GM23338 (cell line): ENCODE data around the gene ZGPAT. TPM values are rescaled to one million over a fixed set of nuclear protein-coding genes. Genes with fewer than 3 reads are reported as not detected.

Source experiments
- ATAC-seq: fragments of 200-7000 bp; cut with Tn5 transposase; 3 replicates; pipeline ENCODE4 v1.9.1; 2020
- DNase-seq: peaks from one replicate; pipeline ENCODE4 v3.0.0-alpha.2; 2015; ENCODE audit warnings: low spot score
- H2AFZ ChIP-seq: fragments of 200-600 bp; sonication (generic); 2 replicates; pipeline ENCODE4 v1.8.0; 2016; ENCODE audit warnings: antibody characterized with exemption, mild to moderate bottlenecking, moderate library complexity
- H3F3A ChIP-seq: fragments of 200-600 bp; sonication (generic); replicated peaks from 2 replicates; pipeline ENCODE4 v1.8.0; 2017; ENCODE audit warnings: antibody characterized with exemption, mixed run types, low read depth
- H3K27ac ChIP-seq: fragments of 200-600 bp; sonication (generic); 2 replicates; pipeline ENCODE4 v1.6.1; 2016; ENCODE audit warnings: low read depth
- H3K27me3 ChIP-seq: fragments of 200-600 bp; sonication (generic); 2 replicates; pipeline ENCODE4 v1.8.0; 2016; ENCODE audit warnings: mild to moderate bottlenecking, mixed run types, moderate library complexity; ENCODE audit not compliant: insufficient read depth
- H3K36me3 ChIP-seq: fragments of 200-600 bp; sonication (generic); 2 replicates; pipeline ENCODE4 v1.8.0; 2016; ENCODE audit warnings: mild to moderate bottlenecking; ENCODE audit not compliant: insufficient read depth
- H3K4me1 ChIP-seq: fragments of 200-600 bp; sonication (generic); 2 replicates; pipeline ENCODE4 v1.8.0; 2016; ENCODE audit warnings: mild to moderate bottlenecking, moderate library complexity; ENCODE audit not compliant: insufficient read depth
- H3K4me2 ChIP-seq: fragments of 200-600 bp; sonication (generic); 2 replicates; pipeline ENCODE4 v1.7.1; 2017; ENCODE audit warnings: mixed run types
- H3K4me3 ChIP-seq: fragments of 200-600 bp; sonication (generic); 2 replicates; pipeline ENCODE4 v1.6.1; 2016; ENCODE audit warnings: mixed run types
- H3K79me2 ChIP-seq: fragments of 200-600 bp; sonication (generic); replicated peaks from 2 replicates; pipeline ENCODE4 v1.8.0; 2017; ENCODE audit warnings: mild to moderate bottlenecking; ENCODE audit not compliant: insufficient read depth
- H3K9me2 ChIP-seq: fragments of 200-600 bp; sonication (generic); 2 replicates; pipeline ENCODE4 v1.8.0; 2017; ENCODE audit not compliant: insufficient read depth
- H4K20me1 ChIP-seq: fragments of 200-600 bp; sonication (generic); replicated peaks from 2 replicates; pipeline ENCODE4 v1.8.0; 2017; ENCODE audit warnings: mild to moderate bottlenecking; ENCODE audit not compliant: insufficient read depth
- H3K27ac Mint-ChIP-seq: 2 replicates; pipeline ENCODE4 v1.8.0; 2020; ENCODE audit warnings: inconsistent platforms, mild to moderate bottlenecking, moderate library complexity, mixed read lengths
- H3K27me3 Mint-ChIP-seq: 3 replicates; pipeline ENCODE4 v1.8.0; 2022; ENCODE audit warnings: low read depth, mild to moderate bottlenecking, moderate library complexity, mixed read lengths, inconsistent platforms; ENCODE audit not compliant: insufficient read depth, poor library complexity
- H3K36me3 Mint-ChIP-seq: 3 replicates; pipeline ENCODE4 v1.8.0; 2021; ENCODE audit warnings: low read depth, mild to moderate bottlenecking, inconsistent platforms, moderate library complexity, mixed read lengths
- H3K4me1 Mint-ChIP-seq: 3 replicates; pipeline ENCODE4 v1.8.0; 2020; ENCODE audit warnings: mild to moderate bottlenecking, inconsistent platforms, mixed read lengths
- H3K4me3 Mint-ChIP-seq: 3 replicates; pipeline ENCODE4 v1.8.0; 2021; ENCODE audit warnings: moderate library complexity, mild to moderate bottlenecking, inconsistent platforms, mixed read lengths
- H3K9me3 Mint-ChIP-seq: 3 replicates; pipeline ENCODE4 v1.8.0; 2020; ENCODE audit warnings: moderate library complexity, mild to moderate bottlenecking, inconsistent platforms, mixed read lengths
- EZH2 ChIP-seq: fragments of 200-600 bp; sonication (generic); IDR thresholded peaks from one replicate; pipeline ENCODE4 v1.8.0; 2017; ENCODE audit warnings: antibody characterized with exemption, mild to moderate bottlenecking, low read depth; ENCODE audit not compliant: unreplicated experiment
- EZH2phosphoT487 ChIP-seq: fragments of 200-600 bp; sonication (generic); IDR thresholded peaks from one replicate; pipeline ENCODE4 v1.8.1; 2018; ENCODE audit warnings: antibody characterized with exemption; ENCODE audit not compliant: unreplicated experiment
- JUNB ChIP-seq: IDR thresholded peaks from one replicate; pipeline ENCODE4 v1.6.1; 2016; ENCODE audit warnings: antibody characterized with exemption; ENCODE audit not compliant: unreplicated experiment
- NANOG ChIP-seq: IDR thresholded peaks from 2 replicates; pipeline ENCODE4 v1.6.1; 2016; ENCODE audit warnings: antibody characterized with exemption, borderline replicate concordance
- STAT1 ChIP-seq: IDR thresholded peaks from one replicate; pipeline ENCODE4 v1.6.1; 2016; ENCODE audit warnings: antibody characterized with exemption; ENCODE audit not compliant: unreplicated experiment
- ZNF331 ChIP-seq: fragments of 250-450 bp; sonication (Bioruptor Pico); IDR thresholded peaks from 2 replicates; pipeline ENCODE4 v1.5.0; 2020; ENCODE audit warnings: low read depth, mild to moderate bottlenecking, moderate library complexity
- polyA plus RNA-seq: library from polyadenylated mRNA; unstranded; fragments of >200 nt; fragmentation: Nextera tagmentation; extraction: Ambion mirVana; gene quantifications from 2 replicates; pipeline ENCODE4 v1.2.1, GENCODE V29; 2016
- total RNA-seq: library from RNA; depleted of rRNA; stranded (reverse); fragments of >200 nt; shearing (Covaris generic); gene quantifications from 2 replicates; pipeline ENCODE4 v1.2.3, GENCODE V29; 2014
- TF ChIP-seq, protein P1 (sequence below): IDR thresholded peaks from one replicate; pipeline ENCODE4 v1.6.1; 2018; ENCODE audit warnings: antibody characterized with exemption; ENCODE audit not compliant: unreplicated experiment
- TF ChIP-seq, protein P2 (sequence below): fragments of 250-450 bp; sonication (Bioruptor Pico); IDR thresholded peaks from 2 replicates; pipeline ENCODE4 v1.5.0; 2020; ENCODE audit warnings: mild to moderate bottlenecking, moderate library complexity
- TF ChIP-seq, protein P3 (sequence below): IDR thresholded peaks from 2 replicates; pipeline ENCODE4 v1.6.1; 2016; ENCODE audit warnings: antibody characterized with exemption

ZGPAT gene
- total and polyA plus RNA-seq, 2 experiments from 2014 or later: 25.0 to 39.2 TPM

DNA sequence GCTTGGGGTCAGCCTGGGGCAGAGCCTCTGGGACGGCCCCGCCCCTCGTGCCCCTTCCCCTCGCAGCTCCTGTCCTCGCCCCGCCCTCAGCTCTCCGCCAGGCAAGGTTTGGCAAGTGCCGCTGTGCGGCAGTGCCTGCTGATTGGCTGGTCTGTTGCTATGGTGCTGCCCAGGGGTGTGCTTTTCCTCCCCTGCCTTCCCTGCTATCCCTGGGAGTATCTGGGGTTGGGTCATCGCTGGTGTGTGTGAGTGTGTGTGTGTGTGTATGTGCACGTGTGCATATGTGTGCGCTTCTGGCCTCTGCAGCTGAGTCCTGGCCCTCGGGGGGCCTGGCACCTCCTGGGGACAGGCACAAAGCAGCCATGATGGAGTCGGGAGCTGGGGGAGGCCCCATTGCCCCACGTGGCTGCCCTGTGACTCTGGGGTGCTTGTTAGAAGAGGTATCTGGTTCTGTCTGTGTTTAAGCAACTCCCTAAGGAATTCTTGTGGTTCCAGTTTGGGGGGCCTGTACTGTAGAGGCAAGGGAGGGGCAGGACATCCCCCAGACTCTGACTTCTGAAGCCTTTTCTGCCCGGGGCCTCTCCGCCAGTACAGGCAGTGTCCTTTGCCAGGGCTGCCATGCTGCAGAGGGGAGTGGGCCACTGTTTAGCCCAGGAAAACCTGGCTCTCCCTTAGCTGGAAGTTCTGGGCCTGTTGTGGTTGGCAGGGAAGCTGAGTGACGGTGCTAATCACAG, 42.8 kb upstream of the ZGPAT start (continued):
- TF ChIP-seq, protein P1, sequence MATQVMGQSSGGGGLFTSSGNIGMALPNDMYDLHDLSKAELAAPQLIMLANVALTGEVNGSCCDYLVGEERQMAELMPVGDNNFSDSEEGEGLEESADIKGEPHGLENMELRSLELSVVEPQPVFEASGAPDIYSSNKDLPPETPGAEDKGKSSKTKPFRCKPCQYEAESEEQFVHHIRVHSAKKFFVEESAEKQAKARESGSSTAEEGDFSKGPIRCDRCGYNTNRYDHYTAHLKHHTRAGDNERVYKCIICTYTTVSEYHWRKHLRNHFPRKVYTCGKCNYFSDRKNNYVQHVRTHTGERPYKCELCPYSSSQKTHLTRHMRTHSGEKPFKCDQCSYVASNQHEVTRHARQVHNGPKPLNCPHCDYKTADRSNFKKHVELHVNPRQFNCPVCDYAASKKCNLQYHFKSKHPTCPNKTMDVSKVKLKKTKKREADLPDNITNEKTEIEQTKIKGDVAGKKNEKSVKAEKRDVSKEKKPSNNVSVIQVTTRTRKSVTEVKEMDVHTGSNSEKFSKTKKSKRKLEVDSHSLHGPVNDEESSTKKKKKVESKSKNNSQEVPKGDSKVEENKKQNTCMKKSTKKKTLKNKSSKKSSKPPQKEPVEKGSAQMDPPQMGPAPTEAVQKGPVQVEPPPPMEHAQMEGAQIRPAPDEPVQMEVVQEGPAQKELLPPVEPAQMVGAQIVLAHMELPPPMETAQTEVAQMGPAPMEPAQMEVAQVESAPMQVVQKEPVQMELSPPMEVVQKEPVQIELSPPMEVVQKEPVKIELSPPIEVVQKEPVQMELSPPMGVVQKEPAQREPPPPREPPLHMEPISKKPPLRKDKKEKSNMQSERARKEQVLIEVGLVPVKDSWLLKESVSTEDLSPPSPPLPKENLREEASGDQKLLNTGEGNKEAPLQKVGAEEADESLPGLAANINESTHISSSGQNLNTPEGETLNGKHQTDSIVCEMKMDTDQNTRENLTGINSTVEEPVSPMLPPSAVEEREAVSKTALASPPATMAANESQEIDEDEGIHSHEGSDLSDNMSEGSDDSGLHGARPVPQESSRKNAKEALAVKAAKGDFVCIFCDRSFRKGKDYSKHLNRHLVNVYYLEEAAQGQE: no peak
- TF ChIP-seq JUNB: no peak
- TF ChIP-seq ZNF331 (CRISPR knock-in tag): no peak

DNA sequence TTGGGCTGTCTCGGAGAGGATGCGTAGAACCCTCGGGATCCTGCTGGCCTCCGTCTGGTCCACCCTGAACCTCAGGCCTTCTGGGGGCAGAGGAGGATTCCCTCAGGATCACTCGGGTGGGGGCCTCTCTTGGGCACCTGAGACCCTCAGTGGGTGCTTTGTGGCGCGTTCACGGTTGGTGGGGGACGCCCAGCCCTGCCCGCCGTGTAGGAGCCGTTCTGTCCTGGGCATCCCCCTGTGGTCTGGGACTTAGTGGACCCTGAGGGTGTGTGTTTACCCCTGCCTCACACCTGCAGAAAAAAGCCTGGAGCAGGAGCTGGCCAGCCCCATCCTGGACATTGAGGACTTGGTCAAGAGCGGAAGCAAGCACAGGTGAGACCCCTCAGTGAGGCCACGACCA, 42.1 kb upstream of the ZGPAT start:
- Mint-ChIP-seq H3K36me3 (peaks cover 54% of the 10 kb centered on the region), H3K4me3 (no peak overlapping the region), H3K27me3 (peaks cover 11% of the 10 kb centered on the region), H3K27ac (no peak overlapping the region), H3K4me1 (peaks cover 4% of the 10 kb centered on the region), H3K9me3 (no peaks in the 10 kb centered on the region)
- DNase-seq: no peak
- no peaks in the 10 kb centered on the region; the same call in 1 of the 2 replicates for H4K20me1 ChIP-seq
- no peaks in the 10 kb centered on the region for H3K9me2 ChIP-seq
- no peaks in the 10 kb centered on the region for H3K36me3 ChIP-seq
- H3F3A ChIP-seq: no peaks in the 10 kb centered on the region
- ATAC-seq: no peak
- no peak overlapping the region for H3K4me2 ChIP-seq
- no peak overlapping the region for H3K4me3 ChIP-seq
- H3K79me2 ChIP-seq: no peaks in the 10 kb centered on the region
- H3K27ac ChIP-seq: no peak overlapping the region
- H2AFZ ChIP-seq: no peak overlapping the region
- H3K4me1 ChIP-seq: no peaks in the 10 kb centered on the region
- H3K27me3 ChIP-seq: no peaks in the 10 kb centered on the region
- TF ChIP-seq, protein P2, sequence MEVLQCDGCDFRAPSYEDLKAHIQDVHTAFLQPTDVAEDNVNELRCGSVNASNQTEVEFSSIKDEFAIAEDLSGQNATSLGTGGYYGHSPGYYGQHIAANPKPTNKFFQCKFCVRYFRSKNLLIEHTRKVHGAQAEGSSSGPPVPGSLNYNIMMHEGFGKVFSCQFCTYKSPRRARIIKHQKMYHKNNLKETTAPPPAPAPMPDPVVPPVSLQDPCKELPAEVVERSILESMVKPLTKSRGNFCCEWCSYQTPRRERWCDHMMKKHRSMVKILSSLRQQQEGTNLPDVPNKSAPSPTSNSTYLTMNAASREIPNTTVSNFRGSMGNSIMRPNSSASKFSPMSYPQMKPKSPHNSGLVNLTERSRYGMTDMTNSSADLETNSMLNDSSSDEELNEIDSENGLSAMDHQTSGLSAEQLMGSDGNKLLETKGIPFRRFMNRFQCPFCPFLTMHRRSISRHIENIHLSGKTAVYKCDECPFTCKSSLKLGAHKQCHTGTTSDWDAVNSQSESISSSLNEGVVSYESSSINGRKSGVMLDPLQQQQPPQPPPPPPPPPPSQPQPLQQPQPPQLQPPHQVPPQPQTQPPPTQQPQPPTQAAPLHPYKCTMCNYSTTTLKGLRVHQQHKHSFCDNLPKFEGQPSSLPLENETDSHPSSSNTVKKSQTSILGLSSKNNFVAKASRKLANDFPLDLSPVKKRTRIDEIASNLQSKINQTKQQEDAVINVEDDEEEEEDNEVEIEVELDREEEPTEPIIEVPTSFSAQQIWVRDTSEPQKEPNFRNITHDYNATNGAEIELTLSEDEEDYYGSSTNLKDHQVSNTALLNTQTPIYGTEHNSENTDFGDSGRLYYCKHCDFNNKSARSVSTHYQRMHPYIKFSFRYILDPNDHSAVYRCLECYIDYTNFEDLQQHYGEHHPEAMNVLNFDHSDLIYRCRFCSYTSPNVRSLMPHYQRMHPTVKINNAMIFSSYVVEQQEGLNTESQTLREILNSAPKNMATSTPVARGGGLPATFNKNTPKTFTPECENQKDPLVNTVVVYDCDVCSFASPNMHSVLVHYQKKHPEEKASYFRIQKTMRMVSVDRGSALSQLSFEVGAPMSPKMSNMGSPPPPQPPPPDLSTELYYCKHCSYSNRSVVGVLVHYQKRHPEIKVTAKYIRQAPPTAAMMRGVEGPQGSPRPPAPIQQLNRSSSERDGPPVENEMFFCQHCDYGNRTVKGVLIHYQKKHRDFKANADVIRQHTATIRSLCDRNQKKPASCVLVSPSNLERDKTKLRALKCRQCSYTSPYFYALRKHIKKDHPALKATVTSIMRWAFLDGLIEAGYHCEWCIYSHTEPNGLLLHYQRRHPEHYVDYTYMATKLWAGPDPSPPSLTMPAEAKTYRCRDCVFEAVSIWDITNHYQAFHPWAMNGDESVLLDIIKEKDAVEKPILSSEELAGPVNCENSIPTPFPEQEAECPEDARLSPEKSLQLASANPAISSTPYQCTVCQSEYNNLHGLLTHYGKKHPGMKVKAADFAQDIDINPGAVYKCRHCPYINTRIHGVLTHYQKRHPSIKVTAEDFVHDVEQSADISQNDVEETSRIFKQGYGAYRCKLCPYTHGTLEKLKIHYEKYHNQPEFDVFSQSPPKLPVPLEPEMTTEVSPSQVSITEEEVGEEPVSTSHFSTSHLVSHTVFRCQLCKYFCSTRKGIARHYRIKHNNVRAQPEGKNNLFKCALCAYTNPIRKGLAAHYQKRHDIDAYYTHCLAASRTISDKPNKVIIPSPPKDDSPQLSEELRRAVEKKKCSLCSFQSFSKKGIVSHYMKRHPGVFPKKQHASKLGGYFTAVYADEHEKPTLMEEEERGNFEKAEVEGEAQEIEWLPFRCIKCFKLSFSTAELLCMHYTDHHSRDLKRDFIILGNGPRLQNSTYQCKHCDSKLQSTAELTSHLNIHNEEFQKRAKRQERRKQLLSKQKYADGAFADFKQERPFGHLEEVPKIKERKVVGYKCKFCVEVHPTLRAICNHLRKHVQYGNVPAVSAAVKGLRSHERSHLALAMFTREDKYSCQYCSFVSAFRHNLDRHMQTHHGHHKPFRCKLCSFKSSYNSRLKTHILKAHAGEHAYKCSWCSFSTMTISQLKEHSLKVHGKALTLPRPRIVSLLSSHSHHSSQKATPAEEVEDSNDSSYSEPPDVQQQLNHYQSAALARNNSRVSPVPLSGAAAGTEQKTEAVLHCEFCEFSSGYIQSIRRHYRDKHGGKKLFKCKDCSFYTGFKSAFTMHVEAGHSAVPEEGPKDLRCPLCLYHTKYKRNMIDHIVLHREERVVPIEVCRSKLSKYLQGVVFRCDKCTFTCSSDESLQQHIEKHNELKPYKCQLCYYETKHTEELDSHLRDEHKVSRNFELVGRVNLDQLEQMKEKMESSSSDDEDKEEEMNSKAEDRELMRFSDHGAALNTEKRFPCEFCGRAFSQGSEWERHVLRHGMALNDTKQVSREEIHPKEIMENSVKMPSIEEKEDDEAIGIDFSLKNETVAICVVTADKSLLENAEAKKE (CRISPR knock-in tag): no peak
- TF ChIP-seq EZH2 (no peak), ZNF331 (CRISPR knock-in tag) (no peak), JUNB (no peak), EZH2phosphoT487 (no peak), NANOG (no peak), STAT1 (no peak)
- TF ChIP-seq, protein P1: no peak
- TF ChIP-seq, protein P3, sequence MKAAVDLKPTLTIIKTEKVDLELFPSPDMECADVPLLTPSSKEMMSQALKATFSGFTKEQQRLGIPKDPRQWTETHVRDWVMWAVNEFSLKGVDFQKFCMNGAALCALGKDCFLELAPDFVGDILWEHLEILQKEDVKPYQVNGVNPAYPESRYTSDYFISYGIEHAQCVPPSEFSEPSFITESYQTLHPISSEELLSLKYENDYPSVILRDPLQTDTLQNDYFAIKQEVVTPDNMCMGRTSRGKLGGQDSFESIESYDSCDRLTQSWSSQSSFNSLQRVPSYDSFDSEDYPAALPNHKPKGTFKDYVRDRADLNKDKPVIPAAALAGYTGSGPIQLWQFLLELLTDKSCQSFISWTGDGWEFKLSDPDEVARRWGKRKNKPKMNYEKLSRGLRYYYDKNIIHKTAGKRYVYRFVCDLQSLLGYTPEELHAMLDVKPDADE: no peak
